PC-9 (cell line): ENCODE data around the gene GDF2. TPM values are rescaled to one million over a fixed set of nuclear protein-coding genes. Genes with fewer than 3 reads are reported as not detected.

Experiments
- BruUV-seq: library from RNA; stranded (reverse); fragments of 400-500 nt; replicated peaks from 2 replicates; lab custom pipeline; 2021; lab: Mats Ljungman, UMichigan
- CTCF ChIA-PET: fragments of 300-600 bp; sonication (Branson Sonifier 250); formaldehyde crosslinking; loops from one replicate; lab custom pipeline; 2022; ENCODE audit warnings: antibody characterized with exemption; lab: Charles Lee
- POLR2A ChIA-PET: fragments of 300-600 bp; sonication (Branson Sonifier 250); formaldehyde crosslinking; loops from one replicate; lab custom pipeline; 2022; ENCODE audit warnings: antibody characterized with exemption; ENCODE audit not compliant: unreplicated experiment; lab: Charles Lee
- DNase-seq, 2 experiments: peaks; one replicate each; pipeline versions ENCODE4 v3.0.0 to v3.0.0-alpha.2; 2015 to 2022; ENCODE audit warnings: mixed read lengths in 1 of 2
- H2AFZ ChIP-seq: fragments of 200-600 bp; sonication (generic); 2 replicates; pipeline ENCODE4 v1.8.1; 2017; ENCODE audit warnings: antibody characterized with exemption
- H3F3A ChIP-seq: fragments of 200-600 bp; sonication (generic); 2 replicates; pipeline ENCODE4 v1.8.1; 2017; ENCODE audit warnings: antibody characterized with exemption, mild to moderate bottlenecking, low read depth; ENCODE audit not compliant: insufficient read depth
- H3K27ac ChIP-seq: fragments of 200-600 bp; sonication (generic); 2 replicates; pipeline ENCODE4 v1.6.1; 2016; ENCODE audit warnings: mixed run types
- H3K27me3 ChIP-seq: fragments of 200-600 bp; sonication (generic); 2 replicates; pipeline ENCODE4 v1.6.1; 2016; ENCODE audit warnings: low read depth, mixed run types; ENCODE audit not compliant: insufficient read depth
- H3K36me3 ChIP-seq: fragments of 200-600 bp; sonication (generic); 2 replicates; pipeline ENCODE4 v1.6.1; 2016; ENCODE audit warnings: low read depth, mixed run types
- H3K4me1 ChIP-seq: fragments of 200-600 bp; sonication (generic); replicated peaks from 2 replicates; pipeline ENCODE4 v1.6.1; 2016; ENCODE audit warnings: mixed run types; ENCODE audit not compliant: insufficient read depth
- H3K4me2 ChIP-seq: fragments of 200-600 bp; sonication (generic); 2 replicates; pipeline ENCODE4 v1.6.1; 2017; ENCODE audit warnings: mixed run types
- H3K4me3 ChIP-seq: fragments of 200-600 bp; sonication (generic); 2 replicates; pipeline ENCODE4 v1.6.1; 2016; ENCODE audit warnings: mixed run types
- H3K79me2 ChIP-seq: fragments of 200-600 bp; sonication (generic); 2 replicates; pipeline ENCODE4 v1.6.1; 2017; ENCODE audit warnings: low read depth, mixed run types
- H3K9me2 ChIP-seq: fragments of 200-600 bp; sonication (generic); 2 replicates; pipeline ENCODE4 v1.8.1; 2017; ENCODE audit warnings: mild to moderate bottlenecking; ENCODE audit not compliant: insufficient read depth
- H3K9me3 ChIP-seq: fragments of 200-600 bp; sonication (generic); 2 replicates; pipeline ENCODE4 v1.8.1; 2016; ENCODE audit warnings: low read depth; ENCODE audit not compliant: insufficient read depth
- H4K20me1 ChIP-seq: fragments of 200-600 bp; sonication (generic); 2 replicates; pipeline ENCODE4 v1.8.1; 2017; ENCODE audit not compliant: insufficient read depth
- EZH2 ChIP-seq: fragments of 200-600 bp; sonication (generic); IDR thresholded peaks from 2 replicates; pipeline ENCODE4 v1.8.0; 2017; ENCODE audit warnings: antibody characterized with exemption, low read depth
- intact Hi-C: fragments of 100-400 bp; cut with micrococcal nuclease; formaldehyde crosslinking; loops from one replicate; pipeline ENCODE4 v1.10.0; 2022; ENCODE audit not compliant: unreplicated experiment
- total RNA-seq: library from RNA; stranded (reverse); gene quantifications from 2 replicates; pipeline ENCODE4 v1.2.3, GENCODE V29; 2021
- TF ChIP-seq, protein P1 (sequence below): fragments of 200-600 bp; sonication (generic); conservative IDR thresholded peaks from 2 replicates; pipeline ENCODE4 v1.6.1; 2017; ENCODE audit warnings: mixed run types, antibody characterized with exemption, mild to moderate bottlenecking, moderate library complexity

The GDF2 gene
- total RNA-seq, 1 experiment from 2014 or later: not detected

DNA sequence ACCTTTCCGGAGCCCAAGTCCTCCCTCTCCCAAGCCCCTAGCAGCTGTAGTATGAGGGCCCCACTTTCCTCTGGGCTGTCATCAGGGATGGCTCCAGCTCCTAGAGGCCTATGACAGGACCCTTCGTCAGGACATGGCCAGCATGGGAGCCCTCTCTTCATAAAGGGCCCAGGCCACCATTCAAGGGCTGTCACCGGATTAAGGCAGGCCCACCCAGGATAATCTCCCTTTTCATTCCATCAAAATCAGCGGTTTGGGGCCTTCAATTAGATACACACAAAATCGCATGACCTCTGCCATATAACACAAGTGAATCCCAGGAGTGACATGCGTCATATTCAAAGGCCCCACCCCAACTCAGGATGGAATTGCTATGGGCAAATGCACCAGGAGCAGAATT is 34.4 kb upstream of the GDF2 start:
- BruUV-seq: no TSS peak
- ChIA-PET POLR2A (no interaction called here), CTCF (interaction anchor here (0.9 kb wide), 1 partner anchor 50 kb away, joined by 3 read pairs; no protein-coding TSS in a partner anchor)
- H3K9me2 ChIP-seq: no peaks in the 10 kb centered on the region
- no peaks in the 10 kb centered on the region for H3K4me1 ChIP-seq
- no peak overlapping the region for H3K4me3 ChIP-seq
- H3K4me2 ChIP-seq: no peak overlapping the region
- no peaks in the 10 kb centered on the region for H3F3A ChIP-seq
- no peak overlapping the region for H2AFZ ChIP-seq
- no peak for DNase-seq
- no peaks in the 10 kb centered on the region for H3K9me3 ChIP-seq
- no peaks in the 10 kb centered on the region for H3K36me3 ChIP-seq
- no peak overlapping the region for H3K27ac ChIP-seq
- no peaks in the 10 kb centered on the region for H3K79me2 ChIP-seq
- intact Hi-C loops: no loop called here
- H4K20me1 ChIP-seq: no peaks in the 10 kb centered on the region
- H3K27me3 ChIP-seq: peaks cover 17% of the 10 kb centered on the region
- no peak for TF ChIP-seq EZH2
- TF ChIP-seq, protein P1, sequence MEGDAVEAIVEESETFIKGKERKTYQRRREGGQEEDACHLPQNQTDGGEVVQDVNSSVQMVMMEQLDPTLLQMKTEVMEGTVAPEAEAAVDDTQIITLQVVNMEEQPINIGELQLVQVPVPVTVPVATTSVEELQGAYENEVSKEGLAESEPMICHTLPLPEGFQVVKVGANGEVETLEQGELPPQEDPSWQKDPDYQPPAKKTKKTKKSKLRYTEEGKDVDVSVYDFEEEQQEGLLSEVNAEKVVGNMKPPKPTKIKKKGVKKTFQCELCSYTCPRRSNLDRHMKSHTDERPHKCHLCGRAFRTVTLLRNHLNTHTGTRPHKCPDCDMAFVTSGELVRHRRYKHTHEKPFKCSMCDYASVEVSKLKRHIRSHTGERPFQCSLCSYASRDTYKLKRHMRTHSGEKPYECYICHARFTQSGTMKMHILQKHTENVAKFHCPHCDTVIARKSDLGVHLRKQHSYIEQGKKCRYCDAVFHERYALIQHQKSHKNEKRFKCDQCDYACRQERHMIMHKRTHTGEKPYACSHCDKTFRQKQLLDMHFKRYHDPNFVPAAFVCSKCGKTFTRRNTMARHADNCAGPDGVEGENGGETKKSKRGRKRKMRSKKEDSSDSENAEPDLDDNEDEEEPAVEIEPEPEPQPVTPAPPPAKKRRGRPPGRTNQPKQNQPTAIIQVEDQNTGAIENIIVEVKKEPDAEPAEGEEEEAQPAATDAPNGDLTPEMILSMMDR: no peak

DNA sequence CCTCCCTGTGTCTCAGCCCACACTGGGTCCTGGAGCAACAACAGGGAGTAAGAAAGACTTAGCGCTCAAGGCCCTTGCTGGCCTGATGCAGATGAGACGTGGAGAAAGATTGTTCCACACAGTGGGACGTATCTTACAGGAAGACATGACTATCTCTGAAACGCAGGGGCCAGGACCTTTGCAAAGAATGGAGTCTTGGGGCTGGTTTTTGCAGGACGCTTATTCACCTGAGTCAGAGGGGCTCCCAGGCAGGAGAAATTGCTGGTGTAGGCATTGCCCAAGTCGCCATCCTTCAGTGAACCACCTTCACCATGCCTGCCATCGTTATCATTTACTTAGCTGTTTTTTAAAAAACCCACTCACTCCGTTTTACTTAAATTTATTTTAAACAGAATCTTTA is 34.0 kb upstream of the GDF2 start:
- DNase-seq: no peak
- no peak overlapping the region for H3K27ac ChIP-seq
- no TSS peak for BruUV-seq
- no peaks in the 10 kb centered on the region for H3K4me1 ChIP-seq
- no peak overlapping the region for H3K4me2 ChIP-seq
- H3K9me2 ChIP-seq: no peaks in the 10 kb centered on the region
- peaks cover 17% of the 10 kb centered on the region for H3K27me3 ChIP-seq
- intact Hi-C loops: no loop called here
- ChIA-PET CTCF (no interaction called here), POLR2A (interaction anchor here (0.6 kb wide), 1 partner anchor 112 kb away, joined by 3 read pairs; no protein-coding TSS in a partner anchor)
- no peak overlapping the region for H3K4me3 ChIP-seq
- H2AFZ ChIP-seq: no peak overlapping the region
- H3K36me3 ChIP-seq: no peaks in the 10 kb centered on the region
- no peaks in the 10 kb centered on the region for H3K9me3 ChIP-seq
- no peaks in the 10 kb centered on the region for H4K20me1 ChIP-seq
- no peaks in the 10 kb centered on the region for H3K79me2 ChIP-seq
- H3F3A ChIP-seq: no peaks in the 10 kb centered on the region
- TF ChIP-seq, protein P1: no peak
- no peak for TF ChIP-seq EZH2

DNA sequence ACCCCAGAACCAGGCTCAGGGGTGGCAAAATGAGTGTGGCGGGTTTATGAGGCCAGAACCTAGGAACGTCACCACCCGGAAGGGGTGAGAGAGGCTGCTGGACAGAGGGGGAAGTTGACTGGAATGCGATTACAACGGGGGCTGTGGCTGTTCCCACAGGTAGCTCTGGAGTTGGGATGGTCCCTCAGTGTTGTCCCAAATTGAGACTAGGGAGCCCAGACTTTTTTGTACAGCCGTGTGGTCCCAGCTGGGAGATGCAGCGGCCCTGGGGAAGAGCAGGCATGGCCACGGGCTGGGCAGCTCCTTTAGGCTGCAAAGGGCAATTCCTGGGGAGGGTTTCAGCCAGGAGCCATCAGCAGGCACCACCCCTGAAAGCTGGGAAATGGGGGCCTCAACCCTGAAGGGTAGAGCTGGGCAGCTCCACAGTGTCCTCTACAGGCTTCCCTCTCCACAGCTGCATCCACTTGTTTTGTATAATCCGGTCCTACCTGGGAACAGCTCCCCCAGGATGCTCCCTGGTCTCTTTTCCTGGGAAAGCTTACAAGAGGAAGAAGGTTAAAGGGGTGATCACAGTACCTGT is 33.2 kb upstream of the GDF2 start:
- Histone ChIP-seq H4K20me1 (no peaks in the 10 kb centered on the region), H3K27me3 (peaks cover 17% of the 10 kb centered on the region), H3K36me3 (no peaks in the 10 kb centered on the region), H3K4me1 (no peaks in the 10 kb centered on the region), H3K9me3 (no peaks in the 10 kb centered on the region), H2AFZ (no peak overlapping the region), H3K79me2 (no peaks in the 10 kb centered on the region), H3F3A (no peaks in the 10 kb centered on the region), H3K4me2 (no peak overlapping the region), H3K4me3 (no peak overlapping the region), H3K9me2 (no peaks in the 10 kb centered on the region), H3K27ac (no peak overlapping the region)
- TF ChIP-seq EZH2: no peak
- TF ChIP-seq, protein P1: no peak
- DNase-seq: no peak
- BruUV-seq: no TSS peak
- intact Hi-C loops: no loop called here
- POLR2A ChIA-PET: interaction anchor here (0.6 kb wide), 1 partner anchor 64 kb away, joined by 3 read pairs; no protein-coding TSS in a partner anchor
- CTCF ChIA-PET: no interaction called here
